ENCODE results near the gene ADIRF.
"Not testable (repeated sequence)": the region's sequence is repeated elsewhere in the genome, so short reads cannot be mapped to it uniquely, and the experiment has no call there.

ADIRF gene

GRCh38 chr10:86992456-86992855 lies 24.2 kb downstream of the ADIRF start:
- no peak overlapping the region for H3K4me3 Mint-ChIP-seq
- no peaks in the 10 kb centered on the region for H3K9me3 Mint-ChIP-seq
- H3K27me3 Mint-ChIP-seq (ENCODE audit: low read depth), result no peaks in the 10 kb centered on the region
- no peak for TF ChIP-seq CTCF (IDR thresholded peaks at IDR 0.05; ENCODE audit: unreplicated experiment in 3 of 3)
- no peaks in the 10 kb centered on the region for H3K36me3 Mint-ChIP-seq (ENCODE audit: low read depth)
- no peak overlapping the region for H3K27ac Mint-ChIP-seq
- H3K4me1 Mint-ChIP-seq, result no peaks in the 10 kb centered on the region

DNA sequence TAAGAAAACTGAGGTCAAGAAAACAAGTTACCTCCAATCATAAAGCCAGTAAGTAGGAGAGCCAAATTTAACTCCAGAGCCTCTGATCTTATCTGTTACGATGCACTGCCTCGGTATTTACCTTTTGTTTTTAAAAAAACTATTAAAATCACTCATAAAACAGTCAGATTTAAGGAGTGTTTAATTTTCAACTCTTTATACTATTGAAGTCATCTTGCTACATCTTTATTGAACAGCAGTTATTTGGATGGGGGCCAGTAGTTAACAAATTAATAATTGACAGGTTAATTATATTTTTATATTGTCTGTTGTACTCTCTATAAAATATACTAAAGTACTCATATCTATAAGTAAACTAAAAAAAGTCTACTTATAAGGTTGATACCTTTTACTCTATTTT lies 24.6 kb downstream of the ADIRF start:
- H3K36me3 Mint-ChIP-seq (ENCODE audit: low read depth), result no peaks in the 10 kb centered on the region
- no peak overlapping the region for H3K4me3 Mint-ChIP-seq

GRCh38 chr10:86999802-87000403 lies 31.6 kb downstream of the ADIRF start:
- H3K4me1 Mint-ChIP-seq; H3K4me3 Mint-ChIP-seq; H3K9me3 Mint-ChIP-seq; H3K27ac Mint-ChIP-seq; H3K27me3 Mint-ChIP-seq (ENCODE audit: low read depth); H3K36me3 Mint-ChIP-seq (ENCODE audit: low read depth): not testable (repeated sequence)

More for the DNA sequence above, 24.6 kb downstream of the ADIRF start:
- Mint-ChIP-seq H3K9me3 (no peaks in the 10 kb centered on the region), H3K27me3 (ENCODE audit: low read depth) (no peaks in the 10 kb centered on the region), H3K27ac (no peak overlapping the region), H3K4me1 (no peaks in the 10 kb centered on the region)
- no peak for TF ChIP-seq CTCF (IDR thresholded peaks at IDR 0.05; ENCODE audit: unreplicated experiment in 3 of 3)

DNA sequence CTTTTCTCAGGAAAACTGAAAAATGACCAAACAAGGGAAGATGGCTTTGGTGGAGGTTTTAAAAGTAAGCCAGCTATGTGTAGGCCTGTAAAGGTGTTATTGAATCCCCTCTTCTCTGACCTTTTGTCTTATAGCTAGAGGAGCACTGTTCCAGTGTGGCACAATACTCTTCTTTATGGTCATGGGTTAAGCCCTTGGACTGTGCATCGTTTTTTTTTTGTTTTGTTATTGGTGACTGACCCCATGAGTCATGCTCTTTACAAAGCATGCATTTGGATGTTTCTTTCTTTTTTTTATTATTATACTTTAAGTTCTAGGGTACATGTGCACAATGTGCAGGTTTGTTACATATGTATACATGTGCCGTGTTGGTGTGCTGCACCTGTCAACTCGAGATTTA lies 32.2 kb downstream of the ADIRF start:
- Mint-ChIP-seq H3K4me1 (no peaks in the 10 kb centered on the region), H3K36me3 (ENCODE audit: low read depth) (no peaks in the 10 kb centered on the region), H3K27me3 (ENCODE audit: low read depth) (no peaks in the 10 kb centered on the region), H3K27ac (no peak overlapping the region), H3K4me3 (no peak overlapping the region), H3K9me3 (no peaks in the 10 kb centered on the region)
- no peak for TF ChIP-seq CTCF (IDR thresholded peaks at IDR 0.05; ENCODE audit: unreplicated experiment in 3 of 3)

- H3K4me1 Mint-ChIP-seq; H3K9me3 Mint-ChIP-seq; H3K27ac Mint-ChIP-seq; H3K27me3 Mint-ChIP-seq (ENCODE audit: low read depth); H3K36me3 Mint-ChIP-seq (ENCODE audit: low read depth); H3K4me3 Mint-ChIP-seq: not testable (repeated sequence)
These were observed 38.8 kb downstream of the ADIRF start for GRCh38 chr10:87007124-87007523.

GRCh38 chr10:87007674-87008073 lies 39.4 kb downstream of the ADIRF start:
- not testable (repeated sequence) for H3K4me3 Mint-ChIP-seq, H3K4me1 Mint-ChIP-seq

GRCh38 chr10:87008303-87008702 lies 40.0 kb downstream of the ADIRF start:
- not testable (repeated sequence) for H3K4me3 Mint-ChIP-seq; H3K27ac Mint-ChIP-seq; H3K27me3 Mint-ChIP-seq (ENCODE audit: low read depth); H3K4me1 Mint-ChIP-seq; H3K36me3 Mint-ChIP-seq (ENCODE audit: low read depth); H3K9me3 Mint-ChIP-seq

More at GRCh38 chr10:87007674-87008073, 39.4 kb downstream of the ADIRF start:
- not testable (repeated sequence) for H3K9me3 Mint-ChIP-seq; H3K36me3 Mint-ChIP-seq (ENCODE audit: low read depth); H3K27me3 Mint-ChIP-seq (ENCODE audit: low read depth); H3K27ac Mint-ChIP-seq

GRCh38 chr10:87009134-87009696 lies 40.9 kb downstream of the ADIRF start:
- not testable (repeated sequence) for H3K27me3 Mint-ChIP-seq (ENCODE audit: low read depth); H3K4me1 Mint-ChIP-seq; H3K36me3 Mint-ChIP-seq (ENCODE audit: low read depth); H3K9me3 Mint-ChIP-seq; H3K4me3 Mint-ChIP-seq; H3K27ac Mint-ChIP-seq

GRCh38 chr10:87013528-87013927 lies 45.2 kb downstream of the ADIRF start:
- not testable (repeated sequence) for H3K27ac Mint-ChIP-seq; H3K4me1 Mint-ChIP-seq; H3K4me3 Mint-ChIP-seq; H3K36me3 Mint-ChIP-seq (ENCODE audit: low read depth); H3K9me3 Mint-ChIP-seq; H3K27me3 Mint-ChIP-seq (ENCODE audit: low read depth)

DNA sequence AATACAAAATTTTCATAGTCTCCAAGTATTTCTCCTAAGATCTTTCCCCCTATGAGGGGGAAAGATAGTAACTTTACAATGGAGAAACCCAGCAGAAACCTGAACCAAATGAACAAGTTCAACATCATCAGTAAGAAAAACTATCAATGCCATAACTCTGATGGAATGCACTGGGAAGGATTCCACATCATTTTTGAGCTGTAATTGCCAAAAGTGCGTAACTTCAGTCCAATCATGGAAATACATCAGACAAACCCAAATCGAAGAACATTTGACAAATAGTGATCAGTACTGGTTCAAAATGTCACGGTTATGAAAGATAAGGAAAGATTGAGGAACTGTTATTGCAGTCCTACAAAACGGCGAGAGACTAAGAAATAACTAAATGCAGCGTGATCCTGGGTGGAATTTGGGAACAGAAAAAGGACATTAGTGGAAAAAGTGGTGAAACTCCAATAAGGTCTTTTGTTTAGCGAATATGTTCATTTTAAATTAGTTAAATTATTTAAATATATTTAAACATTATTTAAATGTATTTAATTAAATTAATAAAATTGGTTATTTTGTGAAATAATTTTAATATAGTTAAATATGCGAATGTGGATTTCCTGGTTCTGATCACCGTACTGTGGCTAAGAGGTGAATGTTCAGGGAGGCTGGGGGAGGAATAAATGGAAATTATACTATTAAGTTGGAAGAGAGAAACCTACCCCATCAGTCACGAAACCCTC lies 46.9 kb downstream of the ADIRF start:
- not testable (repeated sequence) for H3K36me3 Mint-ChIP-seq (ENCODE audit: low read depth); H3K27me3 Mint-ChIP-seq (ENCODE audit: low read depth); H3K9me3 Mint-ChIP-seq; H3K27ac Mint-ChIP-seq; H3K4me3 Mint-ChIP-seq; H3K4me1 Mint-ChIP-seq

DNA sequence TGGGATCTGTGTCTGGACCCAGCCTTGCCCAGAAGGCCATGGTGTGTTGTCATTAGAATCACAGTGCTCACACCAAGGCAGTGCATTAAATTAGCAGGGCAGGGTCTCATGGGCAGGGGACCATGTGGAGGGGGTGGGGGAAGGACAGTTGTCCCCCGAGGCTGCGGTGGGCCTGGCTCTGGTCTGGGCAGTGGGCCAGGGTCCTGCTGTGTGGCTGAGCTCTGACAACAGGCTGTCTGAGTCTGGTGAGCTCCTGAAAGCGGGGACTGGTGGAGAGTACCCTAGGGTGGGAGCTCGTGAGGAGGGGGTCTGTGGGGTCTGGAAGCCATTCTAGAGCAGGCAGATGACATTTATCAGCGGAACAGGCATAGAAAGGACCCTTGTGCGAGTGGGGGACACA lies 49.8 kb downstream of the ADIRF start:
- H3K4me3 Mint-ChIP-seq; H3K9me3 Mint-ChIP-seq; H3K4me1 Mint-ChIP-seq; H3K27me3 Mint-ChIP-seq (ENCODE audit: low read depth); H3K36me3 Mint-ChIP-seq (ENCODE audit: low read depth); H3K27ac Mint-ChIP-seq: not testable (repeated sequence)

GRCh38 chr10:87019066-87019465 lies 50.8 kb downstream of the ADIRF start:
- not testable (repeated sequence) for H3K4me1 Mint-ChIP-seq; H3K36me3 Mint-ChIP-seq (ENCODE audit: low read depth); H3K27ac Mint-ChIP-seq; H3K27me3 Mint-ChIP-seq (ENCODE audit: low read depth); H3K9me3 Mint-ChIP-seq; H3K4me3 Mint-ChIP-seq

All from nephron (organoid).